Measurements from ENCODE around the gene TBCCD1.

TBCCD1 gene

DNA sequence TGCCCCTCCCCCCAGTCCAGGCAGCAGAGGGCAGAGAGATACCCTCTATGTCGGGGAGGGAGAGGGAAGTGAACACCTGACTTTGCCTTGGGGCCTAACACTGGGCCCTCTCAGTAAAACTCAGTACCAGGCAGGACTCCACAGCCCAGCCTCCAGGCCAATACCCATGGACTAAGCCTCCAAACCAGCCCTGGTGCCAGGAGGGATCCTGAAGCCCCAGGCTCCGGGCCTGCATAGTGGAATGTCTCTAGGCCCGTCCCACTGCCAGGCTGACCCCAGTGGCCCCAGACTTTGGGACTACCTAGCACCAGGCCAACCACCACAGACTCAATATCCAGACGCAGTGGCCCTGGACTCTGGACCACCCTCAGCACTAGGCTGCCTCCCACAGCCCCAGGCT, 69.5 kb downstream of the TBCCD1 start:
- no peak overlapping the region for H3K4me2 ChIP-seq (ENCODE audit: low read length)
- TF ChIP-seq EZH2phosphoT487 (IDR thresholded peaks at IDR 0.05; ENCODE audit: borderline replicate concordance, low read length) (no peak), CTCF (IDR thresholded peaks at IDR 0.05; ENCODE audit: low read depth, low read length, poor library complexity, severe bottlenecking) (no peak)
- no peaks in the 10 kb centered on the region for H3K9me2 ChIP-seq (replicated peaks; ENCODE audit: control insufficient read depth, low read length)
- no peak overlapping the region for H3K27ac ChIP-seq (ENCODE audit: low read depth, low read length)
- no peaks in the 10 kb centered on the region for H3K79me2 ChIP-seq (ENCODE audit: control insufficient read depth, low read length)
- H4K20me1 ChIP-seq (ENCODE audit: control insufficient read depth, insufficient read depth, low read depth, low read length): no peaks in the 10 kb centered on the region
- no peaks in the 10 kb centered on the region for H3K4me1 ChIP-seq (ENCODE audit: control insufficient read depth, low read length)
- no peaks in the 10 kb centered on the region for H3K9me3 ChIP-seq (ENCODE audit: control insufficient read depth, insufficient read depth, low read length)
- H3K27me3 ChIP-seq (ENCODE audit: control insufficient read depth, low read length): peaks cover 7% of the 10 kb centered on the region
- no peak overlapping the region for H3K4me3 ChIP-seq (ENCODE audit: low read length)
- H3F3A ChIP-seq (ENCODE audit: control insufficient read depth, insufficient read depth): no peaks in the 10 kb centered on the region
- H3K36me3 ChIP-seq (ENCODE audit: control insufficient read depth, low read length): no peaks in the 10 kb centered on the region

DNA sequence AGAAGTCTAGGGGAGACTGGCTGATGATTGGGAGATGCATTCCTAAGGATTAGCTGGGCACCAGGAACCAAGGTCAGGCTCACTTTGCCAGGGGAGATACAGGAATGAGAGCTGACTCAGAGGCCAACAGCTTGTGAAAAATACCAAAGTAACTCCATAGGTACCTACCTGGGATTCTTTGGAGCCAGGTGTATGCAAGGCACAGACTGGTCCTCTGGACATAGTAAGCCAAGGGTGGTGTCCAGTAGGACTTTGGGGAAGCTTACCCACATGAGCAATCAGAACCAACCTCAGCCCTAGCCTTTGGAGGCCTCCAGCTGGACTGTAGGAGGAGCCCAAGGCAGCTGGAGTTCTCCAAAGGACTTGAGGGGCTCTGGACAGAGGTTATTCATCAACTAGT, 70.5 kb downstream of the TBCCD1 start:
- Histone ChIP-seq H3K4me3 (ENCODE audit: low read length) (no peak overlapping the region), H3K27me3 (ENCODE audit: control insufficient read depth, low read length) (peaks cover 7% of the 10 kb centered on the region; the same call in 1 of the 2 replicates), H4K20me1 (ENCODE audit: control insufficient read depth, insufficient read depth, low read depth, low read length) (no peaks in the 10 kb centered on the region), H3K79me2 (ENCODE audit: control insufficient read depth, low read length) (no peaks in the 10 kb centered on the region), H3K9me3 (ENCODE audit: control insufficient read depth, insufficient read depth, low read length) (no peaks in the 10 kb centered on the region), H3F3A (ENCODE audit: control insufficient read depth, insufficient read depth) (no peaks in the 10 kb centered on the region), H3K9me2 (replicated peaks; ENCODE audit: control insufficient read depth, low read length) (no peaks in the 10 kb centered on the region), H3K4me1 (ENCODE audit: control insufficient read depth, low read length) (no peaks in the 10 kb centered on the region), H3K4me2 (ENCODE audit: low read length) (no peak overlapping the region), H3K27ac (ENCODE audit: low read depth, low read length) (no peak overlapping the region), H3K36me3 (ENCODE audit: control insufficient read depth, low read length) (no peaks in the 10 kb centered on the region)
- TF ChIP-seq CTCF (IDR thresholded peaks at IDR 0.05; ENCODE audit: low read depth, low read length, poor library complexity, severe bottlenecking) (no peak), EZH2phosphoT487 (IDR thresholded peaks at IDR 0.05; ENCODE audit: borderline replicate concordance, low read length) (no peak)

All from DOHH2 (cell line).